H1 (cell line): Measurements from ENCODE around the gene TAF12. TPM values are rescaled to one million over a fixed set of nuclear protein-coding genes. Genes with fewer than 3 reads are reported as not detected.

ENCODE experiments used
- CTCF ChIA-PET: fragments of 300-600 bp; sonication (Branson Sonifier 250); formaldehyde crosslinking; loops from one replicate; lab custom pipeline; 2021; ENCODE audit not compliant: partially characterized antibody; lab: Charles Lee
- POLR2A ChIA-PET: fragments of 300-600 bp; sonication (Branson Sonifier 250); formaldehyde crosslinking; loops from one replicate; lab custom pipeline; 2021; ENCODE audit warnings: inconsistent platforms; ENCODE audit not compliant: partially characterized antibody; lab: Charles Lee
- DNase-seq, 2 experiments: peaks; one replicate each; pipeline versions ENCODE4 v3.0.0 to v3.0.0-alpha.2; 2010 to 2022; ENCODE audit warnings: low spot score in 2 of 2, low read depth in 1 of 2, mixed read lengths in 1 of 2
- FAIRE-seq: peaks from 2 replicates; lab custom pipeline; 2011; peaks lifted over from hg19 to GRCh38; lab: Jason Lieb, UNC
- H2AFZ ChIP-seq: 2 replicates; pipeline ENCODE4 v1.8.1; 2012; ENCODE audit warnings: low read length, inconsistent platforms
- H2AK5ac ChIP-seq: 2 replicates; pipeline ENCODE4 v1.6.1; 2013; ENCODE audit warnings: low read depth, low read length
- H2BK120ac ChIP-seq: replicated peaks from 2 replicates; pipeline ENCODE3; 2013; ENCODE audit warnings: low read depth, low read length, inconsistent platforms
- H2BK12ac ChIP-seq: 2 replicates; pipeline ENCODE4 v1.6.1; 2013; ENCODE audit warnings: low read depth, low read length
- H2BK15ac ChIP-seq: 2 replicates; pipeline ENCODE4 v1.6.1; 2013; ENCODE audit warnings: low read length
- H2BK20ac ChIP-seq: 2 replicates; pipeline ENCODE4 v1.6.1; 2013; ENCODE audit warnings: low read length
- H2BK5ac ChIP-seq: 2 replicates; pipeline ENCODE4 v1.6.1; 2013; ENCODE audit warnings: low read depth, low read length
- H3K14ac ChIP-seq: 2 replicates; pipeline ENCODE4 v1.6.1; 2013; ENCODE audit warnings: inconsistent platforms; ENCODE audit not compliant: insufficient read length
- H3K18ac ChIP-seq: 2 replicates; pipeline ENCODE4 v1.6.1; 2013; ENCODE audit warnings: low read length; ENCODE audit errors: extremely low read depth
- H3K23ac ChIP-seq: 2 replicates; pipeline ENCODE4 v1.6.1; 2013; ENCODE audit warnings: inconsistent platforms; ENCODE audit not compliant: insufficient read length
- H3K23me2 ChIP-seq: 2 replicates; pipeline ENCODE4 v1.6.1; 2013; ENCODE audit warnings: low read depth, low read length
- H3K27ac ChIP-seq: 2 replicates; pipeline ENCODE4 v1.6.1; 2011; ENCODE audit warnings: low read depth, low read length, inconsistent platforms
- H3K27me3 ChIP-seq, 4 experiments: replicated peaks in 1 of 4; 1 replicate in 1 of 4; 2 replicates in 3 of 4; pipeline versions ENCODE4 v1.6.1 to v1.8.1; 2011 to 2013; ENCODE audit warnings: low read length in 3 of 4, mild to moderate bottlenecking in 3 of 4, inconsistent platforms in 2 of 4, mixed read lengths in 2 of 4, moderate library complexity in 1 of 4; ENCODE audit not compliant: control insufficient read depth in 3 of 4, insufficient read depth in 3 of 4; ENCODE audit errors: extremely low read depth in 1 of 4
- H3K36me3 ChIP-seq, 4 experiments: 2 replicates each; pipeline versions ENCODE4 v1.6.1 to v1.8.1; 2011 to 2013; ENCODE audit warnings: mild to moderate bottlenecking in 4 of 4, low read length in 3 of 4, moderate library complexity in 2 of 4, control low read depth in 1 of 4, inconsistent platforms in 1 of 4; ENCODE audit not compliant: insufficient read depth in 4 of 4, control insufficient read depth in 2 of 4
- H3K4ac ChIP-seq: replicated peaks from 2 replicates; pipeline ENCODE3; 2013; ENCODE audit warnings: low read length, low read depth, mixed read lengths, inconsistent platforms; ENCODE audit not compliant: insufficient read length
- H3K4me1 ChIP-seq, 4 experiments: replicated peaks in 1 of 4; 1 replicate in 1 of 4; 2 replicates in 3 of 4; pipeline versions ENCODE4 v1.6.1 to v1.8.1; 2011 to 2013; ENCODE audit warnings: low read length in 3 of 4, inconsistent platforms in 2 of 4, mixed read lengths in 1 of 4; ENCODE audit not compliant: insufficient read depth in 4 of 4, control insufficient read depth in 3 of 4
- H3K4me2 ChIP-seq, 2 experiments: 2 replicates each; pipeline versions ENCODE4 v1.6.1 to v1.8.1; 2011 to 2013; ENCODE audit warnings: low read depth in 2 of 2, low read length in 2 of 2, control low read depth in 1 of 2, inconsistent platforms in 1 of 2, mild to moderate bottlenecking in 1 of 2; ENCODE audit not compliant: insufficient read depth in 1 of 2
- H3K4me3 ChIP-seq, 4 experiments: fragments of 200-600, 300-600 bp in 1 of 4; sonication (generic), shearing (Covaris generic), sonication (Bioruptor Twin) in 1 of 4; 2 replicates each; pipeline versions ENCODE4 v1.5.1 to v1.8.1; 2011 to 2016; ENCODE audit warnings: low read length in 4 of 4, low read depth in 3 of 4, control low read depth in 2 of 4, inconsistent platforms in 2 of 4, mild to moderate bottlenecking in 2 of 4, mixed read lengths in 1 of 4, moderate library complexity in 1 of 4; ENCODE audit not compliant: insufficient read depth in 2 of 4; ENCODE audit errors: extremely low read depth in 1 of 4
- H3K56ac ChIP-seq: replicated peaks from 2 replicates; pipeline ENCODE3; 2013; ENCODE audit warnings: low read depth, mild to moderate bottlenecking, mixed read lengths, low read length, inconsistent platforms; ENCODE audit not compliant: insufficient read length
- H3K79me1 ChIP-seq: 2 replicates; pipeline ENCODE4 v1.6.1; 2013; ENCODE audit warnings: low read depth, low read length, control low read depth
- H3K79me2 ChIP-seq, 2 experiments: 2 replicates each; pipeline versions ENCODE4 v1.6.1 to v1.8.1; 2012 to 2013; ENCODE audit warnings: low read length in 2 of 2, mild to moderate bottlenecking in 2 of 2, inconsistent platforms in 1 of 2; ENCODE audit not compliant: insufficient read depth in 2 of 2, control insufficient read depth in 1 of 2
- H3K9ac ChIP-seq, 4 experiments: replicated peaks in 1 of 4; 1 replicate in 1 of 4; 2 replicates in 3 of 4; pipeline versions ENCODE4 v1.6.1 to v1.8.1; 2011 to 2013; ENCODE audit warnings: low read depth in 3 of 4, low read length in 3 of 4, control low read depth in 2 of 4, mild to moderate bottlenecking in 2 of 4, moderate library complexity in 2 of 4, inconsistent platforms in 1 of 4; ENCODE audit errors: extremely low read depth in 1 of 4
- H3K9me3 ChIP-seq, 2 experiments: 2 replicates each; pipeline versions ENCODE4 v1.6.1 to v1.8.1; 2012 to 2013; ENCODE audit warnings: mild to moderate bottlenecking in 2 of 2, moderate library complexity in 2 of 2, control low read depth in 1 of 2, inconsistent platforms in 1 of 2, low read depth in 1 of 2, low read length in 1 of 2, mixed read lengths in 1 of 2; ENCODE audit not compliant: insufficient read depth in 2 of 2
- H4K20me1 ChIP-seq, 2 experiments: replicated peaks in 1 of 2; 2 replicates each; pipeline versions ENCODE3 to v1.8.1; 2011 to 2013; ENCODE audit warnings: inconsistent platforms in 2 of 2, low read length in 2 of 2, mild to moderate bottlenecking in 1 of 2; ENCODE audit not compliant: insufficient read depth in 2 of 2, control insufficient read depth in 1 of 2
- H4K5ac ChIP-seq: 2 replicates; pipeline ENCODE4 v1.6.1; 2013; ENCODE audit warnings: low read length, low read depth, mixed read lengths, inconsistent platforms; ENCODE audit not compliant: insufficient read length
- H4K8ac ChIP-seq: 2 replicates; pipeline ENCODE4 v1.8.0; 2013; ENCODE audit warnings: mild to moderate bottlenecking, moderate library complexity, low read length, inconsistent platforms; ENCODE audit not compliant: insufficient read depth; ENCODE audit errors: extremely low read depth
- H4K91ac ChIP-seq: replicated peaks from 2 replicates; pipeline ENCODE3; 2013; ENCODE audit warnings: low read length, mixed read lengths, inconsistent platforms; ENCODE audit not compliant: insufficient read length
- BCL11A ChIP-seq, 2 experiments: IDR thresholded peaks; one replicate each; pipeline ENCODE4 v1.6.1; 2011; ENCODE audit warnings: low read depth in 2 of 2, low read length in 2 of 2, mild to moderate bottlenecking in 2 of 2
- CEBPB ChIP-seq: IDR thresholded peaks from 2 replicates; pipeline ENCODE4 v1.6.1; 2012; ENCODE audit warnings: low read depth, low read length
- CHD1 ChIP-seq: IDR thresholded peaks from 2 replicates; pipeline ENCODE4 v1.6.1; 2012; ENCODE audit warnings: low read depth, low read length, improper control_type of control experiment
- CREB1 ChIP-seq: IDR thresholded peaks from 2 replicates; pipeline ENCODE4 v1.6.1; 2012; ENCODE audit warnings: inconsistent platforms
- EGR1 ChIP-seq: IDR thresholded peaks from 2 replicates; pipeline ENCODE4 v1.6.1; 2011; ENCODE audit warnings: low read depth, low read length, borderline replicate concordance
- FOSL1 ChIP-seq: IDR thresholded peaks from 2 replicates; pipeline ENCODE4 v1.6.1; 2011; ENCODE audit warnings: mild to moderate bottlenecking, low read depth, low read length, moderate library complexity; ENCODE audit not compliant: insufficient read depth
- JUND ChIP-seq: IDR thresholded peaks from 2 replicates; pipeline ENCODE4 v1.6.1; 2011; ENCODE audit warnings: mild to moderate bottlenecking, improper control_type of control experiment, low read length
- KDM4A ChIP-seq: IDR thresholded peaks from one replicate; pipeline ENCODE4 v1.7.1; 2012; ENCODE audit warnings: low read depth, mild to moderate bottlenecking, moderate library complexity, low read length, inconsistent platforms; ENCODE audit not compliant: severe bottlenecking
- POLR2A ChIP-seq, 2 experiments: IDR thresholded peaks; 1 replicate in 1 of 2; 2 replicates in 1 of 2; pipeline ENCODE4 v1.6.1; 2011; ENCODE audit warnings: low read depth in 2 of 2, low read length in 2 of 2, mild to moderate bottlenecking in 2 of 2; ENCODE audit errors: control extremely low read depth in 1 of 2
- RFX5 ChIP-seq: IDR thresholded peaks from 2 replicates; pipeline ENCODE4 v1.6.1; 2011; ENCODE audit warnings: low read depth, low read length, improper control_type of control experiment, borderline replicate concordance
- RNF2 ChIP-seq: fragments of 200-900, 300-1000 bp; sonication (generic); IDR thresholded peaks from 2 replicates; pipeline ENCODE4 v1.7.1; 2016; ENCODE audit warnings: borderline replicate concordance, low read depth, mild to moderate bottlenecking, antibody characterized with exemption, low read length; ENCODE audit not compliant: poor library complexity, severe bottlenecking; ENCODE audit errors: missing control alignments
- WGBS, 2 experiments: shearing (Covaris generic) in 1 of 2; methylation state at CpG; one replicate each; pipeline versions ENCODE4 v1.1.6 to v1.1.7; 2013 to 2015; ENCODE audit warnings: low lambda C conversion rate in 2 of 2, mixed read lengths in 2 of 2, inconsistent platforms in 1 of 2, low coverage in 1 of 2, missing lambda C conversion rate in 1 of 2; ENCODE audit not compliant: insufficient replicate concordance in 2 of 2, insufficient coverage in 1 of 2, insufficient read length in 1 of 2; ENCODE audit errors: extremely low coverage in 1 of 2, missing lambda C conversion rate in 1 of 2; 5-methylcytosine and 5-hydroxymethylcytosine counted together
- polyA plus RNA-seq, 7 experiments: library from polyadenylated mRNA; depleted of rRNA in 3 of 7; stranded (reverse) in 5 of 7; unstranded in 2 of 7; fragments of >200 nt in 5 of 7; fragments of 200-250 nt in 2 of 7; gene quantifications; 1 replicate in 5 of 7; 2 replicates in 1 of 7; 4 replicates in 1 of 7; pipeline versions ENCODE4 v1.2.1 to v1.2.3, GENCODE V29; 2011 to 2013; ENCODE audit warnings: missing spikeins in 2 of 7, mixed read lengths in 2 of 7
- total RNA-seq: library from RNA; stranded (reverse); fragmentation: NEBNext Ultra II Directional; extraction: Animal tissue kit (Norgen Biotek cat#: 25700); gene quantifications from 2 replicates; pipeline ENCODE4 v1.2.1, GENCODE V29; 2021

The TAF12 gene
- total and polyA plus RNA-seq, 2 of the 8 experiments (the other 6 are each of a cell fraction or from before 2014, with no cell fraction given), result 25.1 to 27.2 TPM

- H3K79me2 ChIP-seq, result peaks cover 0 to 22% of the 10 kb centered on the region in 2 experiments; a peak in 2 of 4 replicates
- 0 out of 2 replicates have a peak within 1 kb of the TSS, but pooled peaks have one; percentile 11 for H2AK5ac ChIP-seq
- peak; percentile 66 for FAIRE-seq
- ChIA-PET POLR2A (interaction anchor here (0.6 to 6.0 kb wide), 20 partner anchors 10 to 510 kb away, joined by 3 to 56 read pairs (median 4); partner anchors contain the start of genes RAB42, RCC1, RNU11 and TAF12), CTCF (interaction anchor here (0.6 to 4.1 kb wide), 5 partner anchors 12 to 389 kb away, joined by 3 to 12 read pairs (median 4); partner anchors contain the start of gene YTHDF2)
- peak within 1 kb of the TSS; percentile 17 for H3K56ac ChIP-seq
- peak within 1 kb of the TSS; percentile 4; the same call in 1 of the 2 replicates for H2BK12ac ChIP-seq
- peak within 1 kb of the TSS; percentile 51 for H4K91ac ChIP-seq
- peak in 1 of 2 experiments; percentile 83 for DNase-seq
- peak within 1 kb of the TSS; percentile 85; the same call in 1 of the 2 replicates for H2BK5ac ChIP-seq
- H3K4me3 ChIP-seq, result peak within 1 kb of the TSS; percentile 77 to 94 (median 79)
- H3K9me3 ChIP-seq, result no peaks in the 10 kb centered on the region
- peak within 1 kb of the TSS; percentile 79 to 92 (median 85) for H3K9ac ChIP-seq
- peaks cover 10% of the 10 kb centered on the region; the same call in 1 of the 2 replicates for H3K23me2 ChIP-seq
- H2BK20ac ChIP-seq, result peak within 1 kb of the TSS; percentile 4; the same call in 1 of the 2 replicates
- no peak within 1 kb of the TSS for H3K23ac ChIP-seq
- 7% methylated on average over 26 of the region's 57 CpGs; no CpG with 5 or more reads in 1 of the 2 experiments for WGBS, 2 experiments
- no peak within 1 kb of the TSS for H3K14ac ChIP-seq
- H3K4me1 ChIP-seq, result peaks cover 4 to 15% (median 7%) of the 10 kb centered on the region in 4 experiments; a peak in 5 of 7 replicates
- H2AFZ ChIP-seq, result peak within 1 kb of the TSS; percentile 81; the same call in 1 of the 2 replicates
- peak within 1 kb of the TSS; percentile 87 for H3K27ac ChIP-seq
- H4K8ac ChIP-seq, result peak within 1 kb of the TSS; percentile 95; the same call in 1 of the 2 replicates
- no peak within 1 kb of the TSS for H2BK120ac ChIP-seq
- H3K79me1 ChIP-seq, result no peaks in the 10 kb centered on the region
- peak within 1 kb of the TSS; percentile 38 for H4K5ac ChIP-seq
- H3K18ac ChIP-seq, result peak within 1 kb of the TSS; percentile 81
- H2BK15ac ChIP-seq, result peak within 1 kb of the TSS; percentile 40
- no peaks in the 10 kb centered on the region for H3K36me3 ChIP-seq
- no peaks in the 10 kb centered on the region for H4K20me1 ChIP-seq
- H3K4me2 ChIP-seq, result peak within 1 kb of the TSS; percentile 89 to 98
- H3K27me3 ChIP-seq, result no peaks in the 10 kb centered on the region
- H3K4ac ChIP-seq, result no peak within 1 kb of the TSS
- no peak for TF ChIP-seq CREB1
- TF ChIP-seq KDM4A, result no peak
- 0 out of 2 replicates have a peak, but pooled peaks have one; percentile 17 for TF ChIP-seq EGR1
- TF ChIP-seq CHD1, result no peak
- no peak for TF ChIP-seq CEBPB
- no peak for TF ChIP-seq BCL11A (IDR thresholded peaks at IDR 0.05; ENCODE audit: low read depth in 2 of 2, low read length in 2 of 2)
- TF ChIP-seq RNF2, result no peak
- TF ChIP-seq POLR2A (IDR thresholded peaks at IDR 0.05; ENCODE audit: control extremely low read depth in 1 of 2, low read depth in 2 of 2, low read length in 2 of 2), result peak in 1 of 2 experiments; percentile 23; a peak in 1 of 3 replicates
- no peak for TF ChIP-seq FOSL1
- TF ChIP-seq RFX5, result no peak
- no peak for TF ChIP-seq JUND
These were observed 25.5 kb upstream of the TAF12 start, which contains the start of gene GMEB1 for GRCh38 chr1:28668191-28668955. Gene GMEB1 (plus strand): TSS chr1:28668784. CDS start chr1:28683613, 14,829 bp downstream.
